SU-DHL-6 (cell line): ENCODE measurements around the gene NUSAP1.
"Not testable (repeated sequence)": the region's sequence is repeated elsewhere in the genome, so short reads cannot be mapped to it uniquely, and the experiment has no call there.

Experiments used
- H2AFZ ChIP-seq: fragments of 200-600 bp; sonication (generic); 2 replicates; pipeline ENCODE4 v1.6.1; 2014; ENCODE audit warnings: low read depth, mild to moderate bottlenecking, moderate library complexity, mixed read lengths, antibody characterized with exemption, low read length; ENCODE audit not compliant: severe bottlenecking
- H3F3A ChIP-seq: fragments of 200-600 bp; shearing (Covaris generic); 2 replicates; pipeline ENCODE4 v1.6.0; 2016; ENCODE audit warnings: antibody characterized with exemption, mild to moderate bottlenecking; ENCODE audit not compliant: insufficient read depth
- H3K27ac ChIP-seq: fragments of 200-600 bp; sonication (generic); 2 replicates; pipeline ENCODE4 v1.5.1; 2016; ENCODE audit warnings: low read depth, mild to moderate bottlenecking, low read length, moderate library complexity, mixed read lengths
- H3K27me3 ChIP-seq: fragments of 200-600 bp; sonication (generic), shearing (Covaris generic); 2 replicates; pipeline ENCODE4 v1.6.0; 2014; ENCODE audit warnings: mild to moderate bottlenecking, low read length
- H3K36me3 ChIP-seq: fragments of 200-600 bp; sonication (generic); 2 replicates; pipeline ENCODE4 v1.6.1; 2014; ENCODE audit warnings: mild to moderate bottlenecking, low read length, mixed read lengths
- H3K4me2 ChIP-seq: fragments of 300-600, 200-600 bp; shearing (Covaris generic), sonication (generic); 2 replicates; pipeline ENCODE4 v1.6.0; 2014; ENCODE audit warnings: low read length, low read depth, mild to moderate bottlenecking; ENCODE audit not compliant: poor library complexity, severe bottlenecking
- H3K4me3 ChIP-seq: fragments of 200-600 bp; sonication (generic); 2 replicates; pipeline ENCODE4 v1.5.1; 2014; ENCODE audit warnings: antibody characterized with exemption, low read length, mild to moderate bottlenecking, mixed read lengths; ENCODE audit not compliant: insufficient read depth, poor library complexity, severe bottlenecking
- H3K79me2 ChIP-seq: fragments of 200-600 bp; sonication (generic); 2 replicates; pipeline ENCODE4 v1.6.1; 2014; ENCODE audit warnings: mild to moderate bottlenecking, low read length, moderate library complexity; ENCODE audit not compliant: insufficient read depth
- H3K9ac ChIP-seq: fragments of 200-600 bp; sonication (generic); 2 replicates; pipeline ENCODE4 v1.7.0; 2014; ENCODE audit warnings: mild to moderate bottlenecking, low read length
- H3K9me2 ChIP-seq: fragments of 200-600 bp; sonication (generic); replicated peaks from 2 replicates; pipeline ENCODE4 v1.6.1; 2014; ENCODE audit warnings: low read length; ENCODE audit not compliant: insufficient read depth
- H3K9me3 ChIP-seq: fragments of 200-600 bp; sonication (generic); 2 replicates; pipeline ENCODE4 v1.6.1; 2014; ENCODE audit warnings: low read length, mixed read lengths; ENCODE audit not compliant: insufficient read depth
- H4K20me1 ChIP-seq: fragments of 200-600 bp; sonication (generic); 2 replicates; pipeline ENCODE4 v1.6.1; 2014; ENCODE audit warnings: low read depth, mild to moderate bottlenecking, antibody characterized with exemption, low read length, moderate library complexity, mixed read lengths
- CTCF ChIP-seq: fragments of 200-600 bp; sonication (generic); IDR thresholded peaks from one replicate; pipeline ENCODE4 v1.5.1; 2017; ENCODE audit warnings: antibody characterized with exemption, mild to moderate bottlenecking, low read length, moderate library complexity; ENCODE audit not compliant: insufficient read depth, poor library complexity, severe bottlenecking
- EZH2phosphoT487 ChIP-seq: fragments of 200-600 bp; sonication (generic), shearing (Covaris generic); conservative IDR thresholded peaks from 2 replicates; pipeline ENCODE4 v1.6.1; 2018; ENCODE audit warnings: mild to moderate bottlenecking, antibody characterized with exemption, low read length, moderate library complexity, mixed read lengths

The NUSAP1 gene

GRCh38 chr15:41307679-41308078 lies 25.0 kb upstream of the NUSAP1 start:
- Histone ChIP-seq H3K9me2 (no peaks in the 10 kb centered on the region), H3K9ac (no peak overlapping the region), H3F3A (peaks cover 36% of the 10 kb centered on the region; the same call in 1 of the 2 replicates), H4K20me1 (no peaks in the 10 kb centered on the region), H3K4me3 (no peak overlapping the region), H3K27me3 (no peaks in the 10 kb centered on the region), H3K36me3 (peaks cover 8% of the 10 kb centered on the region; the same call in 1 of the 2 replicates), H3K4me2 (no peak overlapping the region), H3K27ac (no peak overlapping the region), H2AFZ (no peak overlapping the region), H3K9me3 (no peaks in the 10 kb centered on the region), H3K79me2 (no peaks in the 10 kb centered on the region)
- TF ChIP-seq CTCF (no peak), EZH2phosphoT487 (no peak)

GRCh38 chr15:41309226-41309905 lies 23.3 kb upstream of the NUSAP1 start:
- H3K27ac ChIP-seq = no peak overlapping the region
- H3F3A ChIP-seq = peaks cover 32% of the 10 kb centered on the region; the same call in 1 of the 2 replicates
- H3K9me2 ChIP-seq = no peaks in the 10 kb centered on the region
- H2AFZ ChIP-seq = no peak overlapping the region
- TF ChIP-seq CTCF = no peak
- TF ChIP-seq EZH2phosphoT487 = no peak
- H3K27me3 ChIP-seq = no peaks in the 10 kb centered on the region
- no peak overlapping the region for H3K9ac ChIP-seq
- peaks cover 10% of the 10 kb centered on the region; the same call in 1 of the 2 replicates for H3K36me3 ChIP-seq
- no peak overlapping the region for H3K4me2 ChIP-seq
- no peak overlapping the region for H3K4me3 ChIP-seq
- no peaks in the 10 kb centered on the region for H3K79me2 ChIP-seq
- no peaks in the 10 kb centered on the region for H3K9me3 ChIP-seq
- H4K20me1 ChIP-seq = no peaks in the 10 kb centered on the region

GRCh38 chr15:41320805-41321330 lies 11.8 kb upstream of the NUSAP1 start:
- not testable (repeated sequence) for H3K9me2 ChIP-seq, H2AFZ ChIP-seq, H3K4me2 ChIP-seq, H3K9ac ChIP-seq, H3K36me3 ChIP-seq, H3K27me3 ChIP-seq, H3K9me3 ChIP-seq, H3F3A ChIP-seq, H3K27ac ChIP-seq, H4K20me1 ChIP-seq, H3K4me3 ChIP-seq
- H3K79me2 ChIP-seq = peaks cover 15% of the 10 kb centered on the region; the same call in 1 of the 2 replicates

GRCh38 chr15:41323611-41324010 lies 9.1 kb upstream of the NUSAP1 start:
- Histone ChIP-seq H3K27me3 (no peaks in the 10 kb centered on the region), H3K36me3 (no peaks in the 10 kb centered on the region; the same call in 1 of the 2 replicates), H4K20me1 (no peaks in the 10 kb centered on the region), H3K27ac (no peak overlapping the region), H3K9me3 (no peaks in the 10 kb centered on the region), H3K4me3 (no peak overlapping the region), H2AFZ (no peak overlapping the region), H3K4me2 (no peak overlapping the region), H3K79me2 (peaks cover 18% of the 10 kb centered on the region; the same call in 1 of the 2 replicates), H3K9ac (no peak overlapping the region), H3K9me2 (no peaks in the 10 kb centered on the region), H3F3A (0 out of 2 replicates have a peak, but pooled peaks cover 2% of the 10 kb centered on the region)
- TF ChIP-seq CTCF = no peak
- TF ChIP-seq EZH2phosphoT487 = no peak
